SU-DHL-6 (cell line): ENCODE results near the gene HS6ST3.
"Not testable (repeated sequence)": the region's sequence is repeated elsewhere in the genome, so short reads cannot be mapped to it uniquely, and the experiment has no call there.

Experiments used
- EZH2phosphoT487 ChIP-seq: fragments of 200-600 bp; sonication (generic), shearing (Covaris generic); conservative IDR thresholded peaks from 2 replicates; pipeline ENCODE4 v1.6.1; 2018; ENCODE audit warnings: mild to moderate bottlenecking, antibody characterized with exemption, low read length, moderate library complexity, mixed read lengths
- TF ChIP-seq, protein P1 (sequence below): fragments of 200-600 bp; sonication (generic); IDR thresholded peaks from one replicate; pipeline ENCODE4 v1.5.1; 2017; ENCODE audit warnings: antibody characterized with exemption, mild to moderate bottlenecking, low read length, moderate library complexity; ENCODE audit not compliant: insufficient read depth, poor library complexity, severe bottlenecking

DNA sequence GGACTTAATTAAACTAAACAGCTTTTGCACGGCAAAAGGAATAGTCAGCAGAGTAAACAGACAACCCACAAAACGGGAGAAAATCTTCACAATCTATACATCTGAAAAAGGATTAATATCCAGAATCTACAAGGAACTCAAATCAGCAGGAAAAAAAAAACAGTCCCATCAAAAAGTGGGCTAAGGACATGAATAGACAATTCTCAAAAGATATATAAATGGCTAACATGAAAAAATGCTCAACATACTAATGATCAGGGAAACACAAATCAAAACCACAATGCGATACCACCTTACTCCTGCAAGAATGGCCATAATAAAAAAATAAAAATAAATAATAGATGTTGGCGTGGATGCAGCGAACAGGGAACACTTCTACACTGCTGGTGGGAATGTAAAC lies 38.4 kb upstream of the HS6ST3 start:
- TF ChIP-seq, protein P1, sequence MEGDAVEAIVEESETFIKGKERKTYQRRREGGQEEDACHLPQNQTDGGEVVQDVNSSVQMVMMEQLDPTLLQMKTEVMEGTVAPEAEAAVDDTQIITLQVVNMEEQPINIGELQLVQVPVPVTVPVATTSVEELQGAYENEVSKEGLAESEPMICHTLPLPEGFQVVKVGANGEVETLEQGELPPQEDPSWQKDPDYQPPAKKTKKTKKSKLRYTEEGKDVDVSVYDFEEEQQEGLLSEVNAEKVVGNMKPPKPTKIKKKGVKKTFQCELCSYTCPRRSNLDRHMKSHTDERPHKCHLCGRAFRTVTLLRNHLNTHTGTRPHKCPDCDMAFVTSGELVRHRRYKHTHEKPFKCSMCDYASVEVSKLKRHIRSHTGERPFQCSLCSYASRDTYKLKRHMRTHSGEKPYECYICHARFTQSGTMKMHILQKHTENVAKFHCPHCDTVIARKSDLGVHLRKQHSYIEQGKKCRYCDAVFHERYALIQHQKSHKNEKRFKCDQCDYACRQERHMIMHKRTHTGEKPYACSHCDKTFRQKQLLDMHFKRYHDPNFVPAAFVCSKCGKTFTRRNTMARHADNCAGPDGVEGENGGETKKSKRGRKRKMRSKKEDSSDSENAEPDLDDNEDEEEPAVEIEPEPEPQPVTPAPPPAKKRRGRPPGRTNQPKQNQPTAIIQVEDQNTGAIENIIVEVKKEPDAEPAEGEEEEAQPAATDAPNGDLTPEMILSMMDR = not testable (repeated sequence)
- TF ChIP-seq EZH2phosphoT487 = not testable (repeated sequence)
